Transverse colon (tissue), 4 donors: Measurements from ENCODE around the gene ZNF827.

Experiments used
- EP300 ChIP-seq: sonication (generic); formaldehyde crosslinking; IDR thresholded peaks from one replicate; pipeline ENCODE4 v1.6.1; 2017; ENCODE audit warnings: antibody characterized with exemption, low read depth
- POLR2A ChIP-seq: fragments of 450-650 bp; IDR thresholded peaks from one replicate; pipeline ENCODE4 v1.6.1; 2016; ENCODE audit warnings: antibody characterized with exemption, mild to moderate bottlenecking, moderate library complexity
- POLR2AphosphoS5 ChIP-seq, 3 donors: sonication (generic); formaldehyde crosslinking; IDR thresholded peaks; one replicate each; pipeline ENCODE4 v1.6.1; 2016; ENCODE audit warnings: antibody characterized with exemption in 3 of 3
- TF ChIP-seq, protein P1 (sequence below), 5 experiments: fragments of 200-600 bp in 3 of 5; fragments of 450-650 bp in 2 of 5; sonication (generic) in 3 of 5; IDR thresholded peaks; 1 replicate in 2 of 5; 2 replicates in 3 of 5; pipeline ENCODE4 v1.5.1; 2016 to 2017; ENCODE audit warnings: antibody characterized with exemption in 5 of 5, inconsistent platforms in 3 of 5, mild to moderate bottlenecking in 2 of 5, moderate library complexity in 1 of 5

DNA sequence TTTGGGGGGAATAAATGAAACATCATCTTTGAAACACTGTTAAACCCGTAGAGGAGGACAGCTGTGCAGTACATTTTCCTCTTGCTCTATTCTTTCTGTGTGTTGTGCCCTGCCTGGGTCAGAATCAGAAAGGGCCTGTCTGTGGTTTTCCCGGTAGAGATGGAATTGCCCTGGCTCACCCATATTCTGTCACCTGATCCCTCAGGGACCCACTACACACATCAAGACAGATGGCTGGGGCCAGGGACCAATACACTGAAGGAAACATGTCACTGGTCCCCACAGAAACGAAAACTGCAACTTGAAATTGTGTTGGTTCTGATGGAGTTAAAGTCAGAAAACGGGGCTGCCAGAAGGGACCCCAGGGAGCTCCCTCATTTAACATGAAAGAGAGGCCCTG lies 114.9 kb downstream of the ZNF827 start:
- TF ChIP-seq EP300 (no peak), POLR2AphosphoS5 (IDR thresholded peaks at IDR 0.05) (no peak), POLR2A (no peak)
- TF ChIP-seq, protein P1, sequence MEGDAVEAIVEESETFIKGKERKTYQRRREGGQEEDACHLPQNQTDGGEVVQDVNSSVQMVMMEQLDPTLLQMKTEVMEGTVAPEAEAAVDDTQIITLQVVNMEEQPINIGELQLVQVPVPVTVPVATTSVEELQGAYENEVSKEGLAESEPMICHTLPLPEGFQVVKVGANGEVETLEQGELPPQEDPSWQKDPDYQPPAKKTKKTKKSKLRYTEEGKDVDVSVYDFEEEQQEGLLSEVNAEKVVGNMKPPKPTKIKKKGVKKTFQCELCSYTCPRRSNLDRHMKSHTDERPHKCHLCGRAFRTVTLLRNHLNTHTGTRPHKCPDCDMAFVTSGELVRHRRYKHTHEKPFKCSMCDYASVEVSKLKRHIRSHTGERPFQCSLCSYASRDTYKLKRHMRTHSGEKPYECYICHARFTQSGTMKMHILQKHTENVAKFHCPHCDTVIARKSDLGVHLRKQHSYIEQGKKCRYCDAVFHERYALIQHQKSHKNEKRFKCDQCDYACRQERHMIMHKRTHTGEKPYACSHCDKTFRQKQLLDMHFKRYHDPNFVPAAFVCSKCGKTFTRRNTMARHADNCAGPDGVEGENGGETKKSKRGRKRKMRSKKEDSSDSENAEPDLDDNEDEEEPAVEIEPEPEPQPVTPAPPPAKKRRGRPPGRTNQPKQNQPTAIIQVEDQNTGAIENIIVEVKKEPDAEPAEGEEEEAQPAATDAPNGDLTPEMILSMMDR (IDR thresholded peaks at IDR 0.05) = no peak
